DOHH2 (cell line): Measurements from ENCODE around the gene TAAR1.

Source experiments
- H3F3A ChIP-seq: fragments of 200-600 bp; sonication (generic), shearing (Covaris generic); 2 replicates; pipeline ENCODE4 v1.6.0; 2016; ENCODE audit warnings: antibody characterized with exemption, mild to moderate bottlenecking; ENCODE audit not compliant: control insufficient read depth, insufficient read depth
- H3K27ac ChIP-seq: fragments of 200-600 bp; sonication (generic); 2 replicates; pipeline ENCODE4 v1.5.1; 2014; ENCODE audit warnings: low read depth, mild to moderate bottlenecking, low read length, moderate library complexity
- H3K27me3 ChIP-seq: fragments of 200-600 bp; sonication (generic); 2 replicates; pipeline ENCODE4 v1.6.1; 2014; ENCODE audit warnings: mild to moderate bottlenecking, low read length, mixed read lengths; ENCODE audit not compliant: control insufficient read depth
- H3K36me3 ChIP-seq: fragments of 200-600 bp; sonication (generic); 2 replicates; pipeline ENCODE4 v1.6.1; 2014; ENCODE audit warnings: mild to moderate bottlenecking, low read length, moderate library complexity, mixed read lengths; ENCODE audit not compliant: control insufficient read depth
- H3K4me1 ChIP-seq: fragments of 200-600 bp; sonication (generic); 2 replicates; pipeline ENCODE4 v1.6.1; 2014; ENCODE audit warnings: mild to moderate bottlenecking, low read length, mixed read lengths; ENCODE audit not compliant: control insufficient read depth
- H3K4me2 ChIP-seq: fragments of 200-600 bp; sonication (generic); 2 replicates; pipeline ENCODE4 v1.6.0; 2014; ENCODE audit warnings: mild to moderate bottlenecking, low read length, moderate library complexity
- H3K4me3 ChIP-seq: fragments of 200-600 bp; sonication (generic); 2 replicates; pipeline ENCODE4 v1.5.1; 2014; ENCODE audit warnings: mild to moderate bottlenecking, low read length, mixed read lengths
- H3K79me2 ChIP-seq: fragments of 200-600 bp; sonication (generic); 2 replicates; pipeline ENCODE4 v1.6.1; 2014; ENCODE audit warnings: mild to moderate bottlenecking, low read length, mixed read lengths; ENCODE audit not compliant: control insufficient read depth
- H3K9me2 ChIP-seq: fragments of 200-600 bp; sonication (generic); replicated peaks from 2 replicates; pipeline ENCODE4 v1.6.1; 2014; ENCODE audit warnings: mild to moderate bottlenecking, low read length, mixed read lengths; ENCODE audit not compliant: control insufficient read depth
- H3K9me3 ChIP-seq: fragments of 200-600 bp; sonication (generic); 2 replicates; pipeline ENCODE4 v1.6.1; 2014; ENCODE audit warnings: antibody characterized with exemption, low read length, mixed read lengths; ENCODE audit not compliant: control insufficient read depth, insufficient read depth
- H4K20me1 ChIP-seq: fragments of 200-600 bp; sonication (generic); 2 replicates; pipeline ENCODE4 v1.6.0; 2014; ENCODE audit warnings: low read depth, mild to moderate bottlenecking, antibody characterized with exemption, low read length, moderate library complexity; ENCODE audit not compliant: control insufficient read depth, insufficient read depth
- CTCF ChIP-seq: fragments of 200-600 bp; sonication (generic); IDR thresholded peaks from one replicate; pipeline ENCODE4 v1.5.1; 2014; ENCODE audit warnings: antibody characterized with exemption, mild to moderate bottlenecking, low read depth, low read length; ENCODE audit not compliant: poor library complexity, severe bottlenecking
- EZH2phosphoT487 ChIP-seq: fragments of 200-600 bp; sonication (generic); IDR thresholded peaks from 2 replicates; pipeline ENCODE4 v1.6.1; 2017; ENCODE audit warnings: borderline replicate concordance, mild to moderate bottlenecking, antibody characterized with exemption, low read length, moderate library complexity, mixed read lengths

Gene TAAR1

DNA sequence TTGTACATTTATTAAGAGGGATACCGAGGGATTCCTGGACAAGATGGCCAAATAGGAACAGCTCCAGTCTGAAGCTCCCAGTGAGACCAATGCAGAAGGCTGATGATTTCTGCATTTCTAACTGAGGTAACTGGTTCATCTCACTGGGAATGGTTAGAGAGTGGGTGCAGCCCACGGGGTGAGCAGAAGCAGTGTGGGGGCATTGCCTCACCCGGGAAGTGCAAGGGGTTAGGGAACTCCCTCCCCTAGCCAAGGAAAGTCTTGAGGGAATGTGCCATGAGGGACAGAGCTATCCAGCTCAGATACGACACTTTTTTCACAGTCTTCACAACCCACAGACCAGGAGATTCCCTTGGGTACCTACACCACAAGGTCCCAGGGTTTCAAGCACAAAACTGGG is 24.2 kb downstream of the TAAR1 start:
- no peaks in the 10 kb centered on the region for H3F3A ChIP-seq
- H3K36me3 ChIP-seq = no peaks in the 10 kb centered on the region
- H3K27ac ChIP-seq = no peak overlapping the region
- H3K4me3 ChIP-seq = no peak overlapping the region
- no peaks in the 10 kb centered on the region for H3K9me2 ChIP-seq
- no peak overlapping the region for H3K4me2 ChIP-seq
- no peak for TF ChIP-seq EZH2phosphoT487
- TF ChIP-seq CTCF = no peak
- H4K20me1 ChIP-seq = no peaks in the 10 kb centered on the region
- H3K79me2 ChIP-seq = no peaks in the 10 kb centered on the region
- H3K27me3 ChIP-seq = no peaks in the 10 kb centered on the region
- H3K4me1 ChIP-seq = peaks cover 28% of the 10 kb centered on the region
- H3K9me3 ChIP-seq = no peaks in the 10 kb centered on the region; the same call in 1 of the 2 replicates

- Histone ChIP-seq H3K9me2 (no peaks in the 10 kb centered on the region), H3F3A (no peaks in the 10 kb centered on the region), H3K27ac (no peak overlapping the region), H4K20me1 (no peaks in the 10 kb centered on the region), H3K9me3 (no peaks in the 10 kb centered on the region), H3K27me3 (no peaks in the 10 kb centered on the region), H3K4me3 (no peak overlapping the region), H3K79me2 (no peaks in the 10 kb centered on the region), H3K4me1 (peaks cover 15% of the 10 kb centered on the region), H3K4me2 (no peak overlapping the region), H3K36me3 (no peaks in the 10 kb centered on the region)
- no peak for TF ChIP-seq EZH2phosphoT487
- no peak for TF ChIP-seq CTCF
These were observed 25.6 kb downstream of the TAAR1 start for GRCh38 chr6:132633362-132633761.

DNA sequence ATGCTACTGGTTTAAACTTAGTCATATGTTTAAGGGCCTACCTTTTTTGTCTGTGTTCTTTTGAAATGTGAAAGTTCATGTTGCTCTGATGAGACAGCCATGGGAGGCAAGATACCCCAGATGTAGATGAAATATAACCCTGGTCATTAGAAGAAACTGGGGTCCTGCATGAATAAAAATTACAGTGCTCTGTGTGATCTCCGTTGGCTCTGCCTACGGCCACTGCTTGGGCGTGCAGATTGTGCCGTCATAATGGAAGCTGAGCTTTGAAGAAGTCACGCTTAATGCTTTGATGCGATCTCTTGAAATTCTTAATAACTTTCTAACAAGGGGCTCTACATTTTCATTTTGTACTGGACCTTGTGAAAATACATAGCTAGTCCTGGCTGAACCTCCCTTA is 34.8 kb downstream of the TAAR1 start, which contains the start of gene TAAR2:
TAAR2 (minus strand) TSS at position 101 of the 400 bp plus-strand sequence; CDS start at position 101, 0 bp downstream.
- H3F3A ChIP-seq = no peaks in the 10 kb centered on the region
- TF ChIP-seq EZH2phosphoT487 (no peak), CTCF (no peak)
- H3K4me1 ChIP-seq = no peaks in the 10 kb centered on the region
- no peaks in the 10 kb centered on the region for H3K36me3 ChIP-seq
- H3K9me2 ChIP-seq = no peaks in the 10 kb centered on the region
- no peak within 1 kb of the TSS for H3K4me3 ChIP-seq
- H3K4me2 ChIP-seq = no peak within 1 kb of the TSS
- no peaks in the 10 kb centered on the region for H3K27me3 ChIP-seq
- no peak within 1 kb of the TSS for H3K27ac ChIP-seq
- no peaks in the 10 kb centered on the region for H3K79me2 ChIP-seq
- H3K9me3 ChIP-seq = no peaks in the 10 kb centered on the region
- H4K20me1 ChIP-seq = no peaks in the 10 kb centered on the region
